ENCODE measurements around the gene F11R. TPM values are rescaled to one million over a fixed set of nuclear protein-coding genes. Genes with fewer than 3 reads are reported as not detected.
"Not testable (repeated sequence)": the region's sequence is repeated elsewhere in the genome, so short reads cannot be mapped to it uniquely, and the experiment has no call there.

F11R gene
- total RNA-seq, 1 donor from 2014 or later: 10.4 TPM

GRCh38 chr1:161017181-161017580 lies 3.8 kb downstream of the F11R start:
- H3K36me3 ChIP-seq (ENCODE audit: control insufficient read depth in 3 of 3, insufficient read depth in 3 of 3, low read length in 3 of 3); H3K9ac ChIP-seq (ENCODE audit: low read depth in 1 of 3, low read length in 3 of 3); H3K4me3 ChIP-seq (ENCODE audit: low read length in 3 of 3); H3K27ac ChIP-seq (ENCODE audit: low read depth, low read length); H3K9me3 ChIP-seq (ENCODE audit: control insufficient read depth in 3 of 3, low read length in 3 of 3): not testable (repeated sequence)
- peaks cover 8 to 23% (median 9%) of the 10 kb centered on the region in 3 donors for H3K27me3 ChIP-seq (ENCODE audit: control insufficient read depth in 3 of 3, insufficient read depth in 3 of 3, low read length in 3 of 3)
- peaks cover 15 to 35% (median 20%) of the 10 kb centered on the region in 3 donors for H3K4me1 ChIP-seq (ENCODE audit: control insufficient read depth in 3 of 3, insufficient read depth in 3 of 3, low read length in 3 of 3)

- H3K36me3 ChIP-seq (ENCODE audit: control insufficient read depth in 3 of 3, insufficient read depth in 3 of 3, low read length in 3 of 3); H3K4me3 ChIP-seq (ENCODE audit: low read length in 3 of 3); H3K9ac ChIP-seq (ENCODE audit: low read depth in 1 of 3, low read length in 3 of 3); H3K27ac ChIP-seq (ENCODE audit: low read depth, low read length); H3K9me3 ChIP-seq (ENCODE audit: control insufficient read depth in 3 of 3, low read length in 3 of 3): not testable (repeated sequence)
- Histone ChIP-seq H3K4me1 (ENCODE audit: control insufficient read depth in 3 of 3, insufficient read depth in 3 of 3, low read length in 3 of 3) (peaks cover 15 to 33% (median 20%) of the 10 kb centered on the region in 3 donors), H3K27me3 (ENCODE audit: control insufficient read depth in 3 of 3, insufficient read depth in 3 of 3, low read length in 3 of 3) (peaks cover 8 to 19% (median 9%) of the 10 kb centered on the region in 3 donors)
Measured at GRCh38 chr1:161016683-161017082, 4.3 kb downstream of the F11R start.

GRCh38 chr1:161013488-161014230 lies 7.3 kb downstream of the F11R start:
- H3K9me3 ChIP-seq (ENCODE audit: control insufficient read depth in 3 of 3, low read length in 3 of 3): no peaks in the 10 kb centered on the region
- H3K4me1 ChIP-seq (ENCODE audit: control insufficient read depth in 3 of 3, insufficient read depth in 3 of 3, low read length in 3 of 3): peaks cover 6 to 13% (median 9%) of the 10 kb centered on the region in 3 donors
- H3K27ac ChIP-seq (ENCODE audit: low read depth, low read length): peak overlapping the region; percentile 87
- H3K4me3 ChIP-seq (ENCODE audit: low read length in 3 of 3): peak overlapping the region; percentile 29 to 45 (median 41)
- peak overlapping the region; percentile 24 to 51 (median 25) for H3K9ac ChIP-seq (ENCODE audit: low read depth in 1 of 3, low read length in 3 of 3)
- H3K36me3 ChIP-seq (ENCODE audit: control insufficient read depth in 3 of 3, insufficient read depth in 3 of 3, low read length in 3 of 3): no peaks in the 10 kb centered on the region
- peaks cover 0 to 3% (median 0%) of the 10 kb centered on the region in 3 donors for H3K27me3 ChIP-seq (ENCODE audit: control insufficient read depth in 3 of 3, insufficient read depth in 3 of 3, low read length in 3 of 3)

- peaks cover 6 to 10% (median 9%) of the 10 kb centered on the region in 3 donors for H3K4me1 ChIP-seq (ENCODE audit: control insufficient read depth in 3 of 3, insufficient read depth in 3 of 3, low read length in 3 of 3)
- peak overlapping the region in 2 of 3 donors; percentile 41 to 45 for H3K4me3 ChIP-seq (ENCODE audit: low read length in 3 of 3)
- peak overlapping the region; percentile 87 for H3K27ac ChIP-seq (ENCODE audit: low read depth, low read length)
- no peaks in the 10 kb centered on the region for H3K36me3 ChIP-seq (ENCODE audit: control insufficient read depth in 3 of 3, insufficient read depth in 3 of 3, low read length in 3 of 3)
- peaks cover 0 to 3% (median 0%) of the 10 kb centered on the region in 3 donors for H3K27me3 ChIP-seq (ENCODE audit: control insufficient read depth in 3 of 3, insufficient read depth in 3 of 3, low read length in 3 of 3)
- peak overlapping the region in 2 of 3 donors; percentile 24 to 25 for H3K9ac ChIP-seq (ENCODE audit: low read depth in 1 of 3, low read length in 3 of 3)
- no peaks in the 10 kb centered on the region for H3K9me3 ChIP-seq (ENCODE audit: control insufficient read depth in 3 of 3, low read length in 3 of 3)
Measured at GRCh38 chr1:161013131-161013487, 7.8 kb downstream of the F11R start.

- peaks cover 6 to 10% (median 9%) of the 10 kb centered on the region in 3 donors for H3K4me1 ChIP-seq (ENCODE audit: control insufficient read depth in 3 of 3, insufficient read depth in 3 of 3, low read length in 3 of 3)
Measured at GRCh38 chr1:161012420-161012819, 8.5 kb downstream of the F11R start.

GRCh38 chr1:161009602-161010211 lies 11.2 kb downstream of the F11R start:
- Histone ChIP-seq H3K9me3 (ENCODE audit: control insufficient read depth in 3 of 3, low read length in 3 of 3) (no peaks in the 10 kb centered on the region), H3K27ac (ENCODE audit: low read depth, low read length) (no peak overlapping the region), H3K4me1 (ENCODE audit: control insufficient read depth in 3 of 3, insufficient read depth in 3 of 3, low read length in 3 of 3) (peaks cover 6 to 10% (median 9%) of the 10 kb centered on the region in 3 donors), H3K9ac (ENCODE audit: low read depth in 1 of 3, low read length in 3 of 3) (no peak overlapping the region), H3K4me3 (ENCODE audit: low read length in 3 of 3) (no peak overlapping the region), H3K27me3 (ENCODE audit: control insufficient read depth in 3 of 3, insufficient read depth in 3 of 3, low read length in 3 of 3) (no peaks in the 10 kb centered on the region), H3K36me3 (ENCODE audit: control insufficient read depth in 3 of 3, insufficient read depth in 3 of 3, low read length in 3 of 3) (no peaks in the 10 kb centered on the region)

More at GRCh38 chr1:161012420-161012819, 8.5 kb downstream of the F11R start:
- H3K27me3 ChIP-seq (ENCODE audit: control insufficient read depth in 3 of 3, insufficient read depth in 3 of 3, low read length in 3 of 3): no peaks in the 10 kb centered on the region
- no peaks in the 10 kb centered on the region for H3K9me3 ChIP-seq (ENCODE audit: control insufficient read depth in 3 of 3, low read length in 3 of 3)
- no peaks in the 10 kb centered on the region for H3K36me3 ChIP-seq (ENCODE audit: control insufficient read depth in 3 of 3, insufficient read depth in 3 of 3, low read length in 3 of 3)
- no peak overlapping the region for H3K4me3 ChIP-seq (ENCODE audit: low read length in 3 of 3)
- no peak overlapping the region for H3K27ac ChIP-seq (ENCODE audit: low read depth, low read length)
- no peak overlapping the region for H3K9ac ChIP-seq (ENCODE audit: low read depth in 1 of 3, low read length in 3 of 3)

- Histone ChIP-seq H3K27ac (ENCODE audit: low read depth, low read length) (no peak overlapping the region), H3K27me3 (ENCODE audit: control insufficient read depth in 3 of 3, insufficient read depth in 3 of 3, low read length in 3 of 3) (no peaks in the 10 kb centered on the region), H3K9me3 (ENCODE audit: control insufficient read depth in 3 of 3, low read length in 3 of 3) (no peaks in the 10 kb centered on the region), H3K4me1 (ENCODE audit: control insufficient read depth in 3 of 3, insufficient read depth in 3 of 3, low read length in 3 of 3) (peaks cover 6 to 10% (median 7%) of the 10 kb centered on the region in 3 donors), H3K9ac (ENCODE audit: low read depth in 1 of 3, low read length in 3 of 3) (no peak overlapping the region), H3K4me3 (ENCODE audit: low read length in 3 of 3) (no peak overlapping the region), H3K36me3 (ENCODE audit: control insufficient read depth in 3 of 3, insufficient read depth in 3 of 3, low read length in 3 of 3) (no peaks in the 10 kb centered on the region)
Measured at GRCh38 chr1:161008869-161009510, 12.0 kb downstream of the F11R start.

GRCh38 chr1:161007369-161007768 lies 13.6 kb downstream of the F11R start:
- Histone ChIP-seq H3K27ac (ENCODE audit: low read depth, low read length) (no peak overlapping the region), H3K9me3 (ENCODE audit: control insufficient read depth in 3 of 3, low read length in 3 of 3) (no peaks in the 10 kb centered on the region)

GRCh38 chr1:161006563-161006962 lies 14.4 kb downstream of the F11R start:
- no peak overlapping the region for H3K4me3 ChIP-seq (ENCODE audit: low read length in 3 of 3)
- no peaks in the 10 kb centered on the region for H3K27me3 ChIP-seq (ENCODE audit: control insufficient read depth in 3 of 3, insufficient read depth in 3 of 3, low read length in 3 of 3)
- H3K9me3 ChIP-seq (ENCODE audit: control insufficient read depth in 3 of 3, low read length in 3 of 3): no peaks in the 10 kb centered on the region
- H3K36me3 ChIP-seq (ENCODE audit: control insufficient read depth in 3 of 3, insufficient read depth in 3 of 3, low read length in 3 of 3): no peaks in the 10 kb centered on the region
- no peak overlapping the region for H3K9ac ChIP-seq (ENCODE audit: low read depth in 1 of 3, low read length in 3 of 3)
- H3K27ac ChIP-seq (ENCODE audit: low read depth, low read length): no peak overlapping the region
- H3K4me1 ChIP-seq (ENCODE audit: control insufficient read depth in 3 of 3, insufficient read depth in 3 of 3, low read length in 3 of 3): no peaks in the 10 kb centered on the region

More at GRCh38 chr1:161007369-161007768, 13.6 kb downstream of the F11R start:
- Histone ChIP-seq H3K36me3 (ENCODE audit: control insufficient read depth in 3 of 3, insufficient read depth in 3 of 3, low read length in 3 of 3) (no peaks in the 10 kb centered on the region), H3K9ac (ENCODE audit: low read depth in 1 of 3, low read length in 3 of 3) (no peak overlapping the region), H3K27me3 (ENCODE audit: control insufficient read depth in 3 of 3, insufficient read depth in 3 of 3, low read length in 3 of 3) (no peaks in the 10 kb centered on the region), H3K4me1 (ENCODE audit: control insufficient read depth in 3 of 3, insufficient read depth in 3 of 3, low read length in 3 of 3) (no peaks in the 10 kb centered on the region), H3K4me3 (ENCODE audit: low read length in 3 of 3) (no peak overlapping the region)

- Histone ChIP-seq H3K4me3 (ENCODE audit: low read length in 3 of 3) (no peak overlapping the region), H3K36me3 (ENCODE audit: control insufficient read depth in 3 of 3, insufficient read depth in 3 of 3, low read length in 3 of 3) (peaks cover 6 to 10% (median 8%) of the 10 kb centered on the region in 3 donors), H3K9me3 (ENCODE audit: control insufficient read depth in 3 of 3, low read length in 3 of 3) (no peaks in the 10 kb centered on the region), H3K27me3 (ENCODE audit: control insufficient read depth in 3 of 3, insufficient read depth in 3 of 3, low read length in 3 of 3) (no peaks in the 10 kb centered on the region), H3K9ac (ENCODE audit: low read depth in 1 of 3, low read length in 3 of 3) (no peak overlapping the region), H3K27ac (ENCODE audit: low read depth, low read length) (no peak overlapping the region), H3K4me1 (ENCODE audit: control insufficient read depth in 3 of 3, insufficient read depth in 3 of 3, low read length in 3 of 3) (peaks cover 0 to 3% (median 0%) of the 10 kb centered on the region in 3 donors)
Measured at GRCh38 chr1:161001525-161001924, 19.4 kb downstream of the F11R start.

Data from skeletal muscle tissue (tissue), 4 donors.